MM.1S (cell line): ENCODE data around the gene MEX3D.

ENCODE experiments used
- DNase-seq: peaks from one replicate; pipeline ENCODE4 v3.0.0-alpha.2; 2015
- H2AFZ ChIP-seq: fragments of 300-600 bp; sonication (generic); 2 replicates; pipeline ENCODE4 v1.6.0; 2016; ENCODE audit warnings: antibody characterized with exemption, low read length
- H3F3A ChIP-seq: fragments of 300-600 bp; sonication (generic); 2 replicates; pipeline ENCODE4 v1.6.1; 2016; ENCODE audit warnings: mild to moderate bottlenecking, antibody characterized with exemption, low read length, moderate library complexity, mixed read lengths; ENCODE audit not compliant: insufficient read depth
- H3K27ac ChIP-seq: fragments of 300-600 bp; sonication (generic); 2 replicates; pipeline ENCODE4 v1.5.1; 2016; ENCODE audit warnings: mild to moderate bottlenecking, low read length
- H3K27me3 ChIP-seq: fragments of 300-600 bp; sonication (generic); replicated peaks from 2 replicates; pipeline ENCODE4 v1.6.0; 2016; ENCODE audit warnings: low read length; ENCODE audit not compliant: insufficient read depth
- H3K36me3 ChIP-seq: fragments of 300-600 bp; sonication (generic); replicated peaks from 2 replicates; pipeline ENCODE4 v1.6.1; 2016; ENCODE audit warnings: mild to moderate bottlenecking, low read length, mixed read lengths; ENCODE audit not compliant: insufficient read depth
- H3K4me1 ChIP-seq: fragments of 300-600 bp; sonication (generic); 2 replicates; pipeline ENCODE4 v1.6.1; 2016; ENCODE audit warnings: low read length, mixed read lengths
- H3K4me2 ChIP-seq: fragments of 300-600 bp; sonication (generic); 2 replicates; pipeline ENCODE4 v1.6.0; 2016; ENCODE audit warnings: low read depth, low read length
- H3K4me3 ChIP-seq: fragments of 300-600 bp; sonication (generic); 2 replicates; pipeline ENCODE4 v1.5.1; 2016; ENCODE audit warnings: low read length, mixed read lengths
- H3K79me2 ChIP-seq: fragments of 300-600 bp; sonication (generic); 2 replicates; pipeline ENCODE4 v1.6.1; 2016; ENCODE audit warnings: mixed run types, low read length, mixed read lengths
- H3K9ac ChIP-seq: fragments of 300-600 bp; sonication (generic); 2 replicates; pipeline ENCODE4 v1.6.1; 2016; ENCODE audit warnings: low read length, mixed read lengths
- H3K9me2 ChIP-seq: fragments of 300-600 bp; sonication (generic); replicated peaks from 2 replicates; pipeline ENCODE4 v1.6.1; 2016; ENCODE audit warnings: mild to moderate bottlenecking, low read length, mixed read lengths; ENCODE audit not compliant: insufficient read depth
- H3K9me3 ChIP-seq: fragments of 300-600 bp; sonication (generic); replicated peaks from 2 replicates; pipeline ENCODE4 v1.6.1; 2016; ENCODE audit warnings: mild to moderate bottlenecking, low read length, mixed read lengths; ENCODE audit not compliant: insufficient read depth
- H4K20me1 ChIP-seq: fragments of 300-600 bp; sonication (generic); 2 replicates; pipeline ENCODE4 v1.6.1; 2016; ENCODE audit warnings: mild to moderate bottlenecking, low read length, moderate library complexity, mixed read lengths; ENCODE audit not compliant: insufficient read depth
- CTCF ChIP-seq: fragments of 300-600 bp; sonication (generic); IDR thresholded peaks from 2 replicates; pipeline ENCODE4 v1.5.1; 2016; ENCODE audit warnings: antibody characterized with exemption, low read length, mixed read lengths
- EZH2 ChIP-seq: fragments of 300-600 bp; sonication (generic); optimal IDR thresholded peaks from 2 replicates; pipeline ENCODE3; 2017; ENCODE audit warnings: low read depth, mild to moderate bottlenecking, antibody characterized with exemption, low read length, mixed read lengths
- EZH2phosphoT487 ChIP-seq: fragments of 300-600 bp; sonication (generic); IDR thresholded peaks from 2 replicates; pipeline ENCODE4 v1.6.1; 2018; ENCODE audit warnings: antibody characterized with exemption, low read length

The MEX3D gene

GRCh38 chr19:1612114-1613086 is 44.3 kb upstream of the MEX3D start:
- no peak overlapping the region for H3K9ac ChIP-seq
- H3K4me1 ChIP-seq: peaks cover 7% of the 10 kb centered on the region
- TF ChIP-seq EZH2: no peak
- TF ChIP-seq CTCF: no peak
- TF ChIP-seq EZH2phosphoT487: no peak
- H3K27me3 ChIP-seq: no peaks in the 10 kb centered on the region
- H3K36me3 ChIP-seq: peaks cover 25% of the 10 kb centered on the region
- H3K4me2 ChIP-seq: no peak overlapping the region
- H3F3A ChIP-seq: peaks cover 36% of the 10 kb centered on the region
- H3K9me2 ChIP-seq: no peaks in the 10 kb centered on the region
- H3K4me3 ChIP-seq: no peak overlapping the region
- no peak overlapping the region for H2AFZ ChIP-seq
- no peak overlapping the region for H3K27ac ChIP-seq
- H3K79me2 ChIP-seq: peaks cover 41% of the 10 kb centered on the region
- H4K20me1 ChIP-seq: 0 out of 2 replicates have a peak, but pooled peaks cover 3% of the 10 kb centered on the region
- no peaks in the 10 kb centered on the region for H3K9me3 ChIP-seq
- no peak for DNase-seq

- no peaks in the 10 kb centered on the region for H4K20me1 ChIP-seq
- peaks cover 46% of the 10 kb centered on the region for H3F3A ChIP-seq
- no peak overlapping the region for H3K4me2 ChIP-seq
- no peaks in the 10 kb centered on the region for H3K9me3 ChIP-seq
- H3K4me1 ChIP-seq: peaks cover 5% of the 10 kb centered on the region; the same call in 1 of the 2 replicates
- H3K27me3 ChIP-seq: no peaks in the 10 kb centered on the region
- no peak overlapping the region for H3K4me3 ChIP-seq
- H3K36me3 ChIP-seq: peaks cover 25% of the 10 kb centered on the region
- no peak overlapping the region for H3K27ac ChIP-seq
- no peak overlapping the region for H3K9ac ChIP-seq
- H3K79me2 ChIP-seq: peaks cover 30% of the 10 kb centered on the region
- no peak overlapping the region for H2AFZ ChIP-seq
- no peaks in the 10 kb centered on the region for H3K9me2 ChIP-seq
- no peak for DNase-seq
- TF ChIP-seq EZH2phosphoT487 (no peak), EZH2 (no peak), CTCF (no peak)
Measured at GRCh38 chr19:1611353-1611752, 43.2 kb upstream of the MEX3D start.

GRCh38 chr19:1610579-1610978 is 42.5 kb upstream of the MEX3D start:
- Histone ChIP-seq H3K4me2 (no peak overlapping the region), H3K9me2 (no peaks in the 10 kb centered on the region), H3K36me3 (peaks cover 21% of the 10 kb centered on the region), H3F3A (peaks cover 54% of the 10 kb centered on the region), H4K20me1 (no peaks in the 10 kb centered on the region), H3K79me2 (peaks cover 25% of the 10 kb centered on the region), H3K9ac (no peak overlapping the region), H3K9me3 (no peaks in the 10 kb centered on the region), H3K4me1 (peaks cover 8% of the 10 kb centered on the region; the same call in 1 of the 2 replicates), H3K27ac (no peak overlapping the region), H3K27me3 (no peaks in the 10 kb centered on the region), H2AFZ (no peak overlapping the region), H3K4me3 (no peak overlapping the region)
- TF ChIP-seq CTCF (no peak), EZH2 (no peak), EZH2phosphoT487 (no peak)
- DNase-seq: no peak
